Superior temporal gyrus (tissue), 1 donor: ENCODE data around the gene CHRNB1.
"Not testable (repeated sequence)": the region's sequence is repeated elsewhere in the genome, so short reads cannot be mapped to it uniquely, and the experiment has no call there.

Experiments used
- DNase-seq: peaks from one replicate; pipeline ENCODE4 v3.0.0-alpha.2; 2016; ENCODE audit errors: extremely low spot score

Gene CHRNB1

GRCh38 chr17:7467498-7467897, 22.6 kb downstream of the CHRNB1 start:
- no peak for DNase-seq

GRCh38 chr17:7468290-7468689, 23.4 kb downstream of the CHRNB1 start:
- no peak for DNase-seq

GRCh38 chr17:7468804-7469389, 24.0 kb downstream of the CHRNB1 start:
- DNase-seq: no peak

- not testable (repeated sequence) for DNase-seq
Observed at GRCh38 chr17:7469843-7470242, 25.0 kb downstream of the CHRNB1 start.

GRCh38 chr17:7470457-7470973, 25.7 kb downstream of the CHRNB1 start:
- DNase-seq: not testable (repeated sequence)

GRCh38 chr17:7471729-7472128, 26.9 kb downstream of the CHRNB1 start:
- no peak for DNase-seq

GRCh38 chr17:7474767-7475166, 29.9 kb downstream of the CHRNB1 start:
- not testable (repeated sequence) for DNase-seq

GRCh38 chr17:7475764-7476422, 31.0 kb downstream of the CHRNB1 start:
- DNase-seq: no peak

GRCh38 chr17:7476494-7476893, 31.6 kb downstream of the CHRNB1 start:
- DNase-seq: no peak

- no peak for DNase-seq
Observed at GRCh38 chr17:7476951-7477350, 32.1 kb downstream of the CHRNB1 start.

- no peak for DNase-seq
Observed at GRCh38 chr17:7477392-7478275, 32.8 kb downstream of the CHRNB1 start.

GRCh38 chr17:7478276-7479212, 33.7 kb downstream of the CHRNB1 start:
- no peak for DNase-seq

GRCh38 chr17:7479213-7480088, 34.6 kb downstream of the CHRNB1 start, which contains the start of gene ZBTB4:
Gene ZBTB4, minus strand, starts transcription at chr17:7479631. Its CDS starts 12,830 bp downstream, at chr17:7466801.
- DNase-seq: no peak

- no peak for DNase-seq
Observed at GRCh38 chr17:7480089-7480384, 35.2 kb downstream of the CHRNB1 start.

GRCh38 chr17:7481275-7481674, 36.4 kb downstream of the CHRNB1 start, which contains the start of gene SLC35G6:
Gene SLC35G6, plus strand, starts transcription at chr17:7481446. Its CDS starts 71 bp downstream, at chr17:7481517.
- not testable (repeated sequence) for DNase-seq

GRCh38 chr17:7481842-7482741, 37.2 kb downstream of the CHRNB1 start:
- not testable (repeated sequence) for DNase-seq

- not testable (repeated sequence) for DNase-seq
Observed at GRCh38 chr17:7482742-7483088, 37.9 kb downstream of the CHRNB1 start.

- peak; percentile 92 for DNase-seq
Observed at GRCh38 chr17:7483255-7484066, 38.6 kb downstream of the CHRNB1 start.
